AG08395 (cell line): ENCODE results near the gene COL25A1.
"Not testable (repeated sequence)": the region's sequence is repeated elsewhere in the genome, so short reads cannot be mapped to it uniquely, and the experiment has no call there.

Experiments used
- DNase-seq: peaks from one replicate; pipeline ENCODE4 v3.0.0; 2012; ENCODE audit warnings: mixed read lengths, low spot score

COL25A1 gene

GRCh38 chr4:108950158-108950915 lies 352.1 kb downstream of the COL25A1 start:
- no peak for DNase-seq

GRCh38 chr4:108947526-108947925 lies 354.9 kb downstream of the COL25A1 start:
- DNase-seq = no peak

- no peak for DNase-seq
Observed at GRCh38 chr4:108946237-108946636, 356.2 kb downstream of the COL25A1 start.

GRCh38 chr4:108943976-108944591 lies 358.4 kb downstream of the COL25A1 start:
- DNase-seq = no peak

- no peak for DNase-seq
Observed at GRCh38 chr4:108943371-108943770, 359.1 kb downstream of the COL25A1 start.

- DNase-seq = no peak
Observed at GRCh38 chr4:108941904-108942430, 360.5 kb downstream of the COL25A1 start.

- DNase-seq = no peak
Observed at GRCh38 chr4:108940634-108941033, 361.8 kb downstream of the COL25A1 start.

GRCh38 chr4:108940149-108940548 lies 362.3 kb downstream of the COL25A1 start:
- DNase-seq = no peak

GRCh38 chr4:108937066-108937465 lies 365.4 kb downstream of the COL25A1 start:
- no peak for DNase-seq

GRCh38 chr4:108933925-108934324 lies 368.5 kb downstream of the COL25A1 start:
- DNase-seq = not testable (repeated sequence)

- DNase-seq = no peak
Observed at GRCh38 chr4:108933046-108933445, 369.4 kb downstream of the COL25A1 start.

- DNase-seq = no peak
Observed at GRCh38 chr4:108931926-108932325, 370.5 kb downstream of the COL25A1 start.

- DNase-seq = no peak
Observed at GRCh38 chr4:108930186-108930585, 372.3 kb downstream of the COL25A1 start.

- DNase-seq = no peak
Observed at GRCh38 chr4:108926781-108927180, 375.7 kb downstream of the COL25A1 start.

- peak; percentile 5 for DNase-seq
Observed at GRCh38 chr4:108926061-108926460, 376.4 kb downstream of the COL25A1 start.

- DNase-seq = no peak
Observed at GRCh38 chr4:108922191-108922590, 380.3 kb downstream of the COL25A1 start.

GRCh38 chr4:108920395-108921087 lies 381.9 kb downstream of the COL25A1 start:
- DNase-seq = no peak

- DNase-seq = no peak
Observed at GRCh38 chr4:108919226-108919893, 383.1 kb downstream of the COL25A1 start.

- DNase-seq = no peak
Observed at GRCh38 chr4:108917255-108917654, 385.2 kb downstream of the COL25A1 start.

- no peak for DNase-seq
Observed at GRCh38 chr4:108916638-108917037, 385.8 kb downstream of the COL25A1 start.

GRCh38 chr4:108906866-108907367 lies 395.5 kb downstream of the COL25A1 start:
- no peak for DNase-seq

- no peak for DNase-seq
Observed at GRCh38 chr4:108906006-108906405, 396.5 kb downstream of the COL25A1 start.
